ENCODE data around the gene NAA25.

- TF ChIP-seq CTCF (IDR thresholded peaks at IDR 0.05) (no peak), POLR2A (IDR thresholded peaks at IDR 0.05) (no peak), EP300 (IDR thresholded peaks at IDR 0.05) (no peak)
Measured at GRCh38 chr12:112013601-112014402, 94.8 kb downstream of the NAA25 start.

Data from ovary (tissue), 3 donors.